CD4-positive, CD25-positive, alpha-beta regulatory T cell (primary cell): Measurements from ENCODE around the gene HSPBAP1. TPM values are rescaled to one million over a fixed set of nuclear protein-coding genes. Genes with fewer than 3 reads are reported as not detected.
"Not testable (repeated sequence)": the region's sequence is repeated elsewhere in the genome, so short reads cannot be mapped to it uniquely, and the experiment has no call there.

Source experiments
- ATAC-seq, 2 donors: fragments of 150-1000 bp; cut with Tn5 transposase; one replicate each; pipeline ENCODE4 v1.10.0; 2021; ENCODE audit warnings: low read depth in 2 of 2, moderate number of reproducible peaks in 2 of 2, moderate library complexity in 1 of 2
- DNase-seq, 3 donors: peaks; one replicate each; pipeline versions ENCODE4 v3.0.0 to v3.0.0-alpha.2; 2012 to 2022; ENCODE audit warnings: mixed read lengths in 1 of 3
- H3K27ac ChIP-seq: one replicate; pipeline ENCODE4 v1.7.0; 2013; ENCODE audit warnings: mild to moderate bottlenecking, low read length; ENCODE audit not compliant: insufficient read depth, poor library complexity, severe bottlenecking
- H3K27me3 ChIP-seq: one replicate; pipeline ENCODE4 v1.7.0; 2013; ENCODE audit warnings: low read length; ENCODE audit not compliant: control insufficient read depth, insufficient read depth
- H3K36me3 ChIP-seq: one replicate; pipeline ENCODE4 v1.7.0; 2013; ENCODE audit warnings: mild to moderate bottlenecking, low read length, moderate library complexity; ENCODE audit not compliant: control insufficient read depth, insufficient read depth
- H3K4me1 ChIP-seq: 2 replicates; pipeline ENCODE4 v1.7.0; 2013; ENCODE audit warnings: mild to moderate bottlenecking, low read length; ENCODE audit not compliant: insufficient read depth, control insufficient read depth, poor library complexity, severe bottlenecking
- H3K4me3 ChIP-seq: one replicate; pipeline ENCODE4 v1.7.0; 2013; ENCODE audit warnings: low read depth, mild to moderate bottlenecking, low read length, moderate library complexity
- H3K9me3 ChIP-seq, 2 experiments: 1 replicate in 1 of 2; 2 replicates in 1 of 2; pipeline ENCODE4 v1.7.0; 2013; ENCODE audit warnings: low read length in 2 of 2, mild to moderate bottlenecking in 1 of 2, moderate library complexity in 1 of 2; ENCODE audit not compliant: control insufficient read depth in 2 of 2
- H3K27ac Mint-ChIP-seq, 3 donors: one replicate each; pipeline ENCODE4 v1.8.0; 2020 to 2022; ENCODE audit warnings: mild to moderate bottlenecking in 3 of 3, mixed read lengths in 3 of 3, moderate library complexity in 2 of 3
- H3K27me3 Mint-ChIP-seq: one replicate; pipeline ENCODE4 v1.8.0; 2022; ENCODE audit warnings: mild to moderate bottlenecking, mixed read lengths
- H3K36me3 Mint-ChIP-seq: one replicate; pipeline ENCODE4 v1.8.0; 2020; ENCODE audit warnings: mixed read lengths
- H3K4me1 Mint-ChIP-seq, 4 donors: one replicate each; pipeline ENCODE4 v1.8.0; 2020 to 2022; ENCODE audit warnings: mixed read lengths in 4 of 4, mild to moderate bottlenecking in 1 of 4
- H3K4me3 Mint-ChIP-seq, 4 donors: one replicate each; pipeline ENCODE4 v1.8.0; 2020 to 2022; ENCODE audit warnings: mild to moderate bottlenecking in 4 of 4, mixed read lengths in 4 of 4, moderate library complexity in 3 of 4
- H3K9me3 Mint-ChIP-seq, 7 donors: one replicate each; pipeline ENCODE4 v1.8.0; 2020 to 2022; ENCODE audit warnings: mixed read lengths in 7 of 7, mild to moderate bottlenecking in 3 of 7, moderate library complexity in 2 of 7
- polyA plus RNA-seq, 4 donors: library from polyadenylated mRNA; unstranded; fragments of 300-500 nt; fragmentation: Illumina TruSeq; gene quantifications; one replicate each; pipeline ENCODE4 v1.2.3, GENCODE V29; 2021
- total RNA-seq: library from RNA; stranded (reverse); gene quantifications from one replicate; pipeline ENCODE4 v1.2.3, GENCODE V29; 2022

The HSPBAP1 gene
- total and polyA plus RNA-seq, 5 donors from 2014 or later, result 8.7 to 25.8 (median 11.7) TPM

GRCh38 chr3:122714273-122714672 is 79.4 kb downstream of the HSPBAP1 start:
- no peak for DNase-seq
- H3K27ac Mint-ChIP-seq, result no peak overlapping the region
- Histone ChIP-seq H3K27me3 (no peaks in the 10 kb centered on the region), H3K4me1 (no peaks in the 10 kb centered on the region), H3K9me3 (no peaks in the 10 kb centered on the region), H3K36me3 (peaks cover 72% of the 10 kb centered on the region), H3K27ac (no peak overlapping the region), H3K4me3 (no peak overlapping the region)
- H3K9me3 Mint-ChIP-seq, result peaks cover 0 to 1% (median 0%) of the 10 kb centered on the region in 7 donors
- no peak for ATAC-seq
- H3K4me3 Mint-ChIP-seq, result no peak overlapping the region
- peaks cover 62% of the 10 kb centered on the region for H3K36me3 Mint-ChIP-seq
- no peaks in the 10 kb centered on the region for H3K27me3 Mint-ChIP-seq
- H3K4me1 Mint-ChIP-seq, result peaks cover 20 to 33% (median 31%) of the 10 kb centered on the region in 4 donors

GRCh38 chr3:122710616-122711251 is 82.9 kb downstream of the HSPBAP1 start:
- DNase-seq, H3K9me3 ChIP-seq, H3K4me1 ChIP-seq, ATAC-seq, H3K27me3 ChIP-seq, H3K27me3 Mint-ChIP-seq, H3K4me3 ChIP-seq, H3K4me3 Mint-ChIP-seq, H3K9me3 Mint-ChIP-seq, H3K27ac ChIP-seq: not testable (repeated sequence)
- Mint-ChIP-seq H3K27ac (peak overlapping the region in 1 of 3 donors; percentile 27), H3K36me3 (peaks cover 62% of the 10 kb centered on the region), H3K4me1 (peaks cover 20 to 45% (median 37%) of the 10 kb centered on the region in 4 donors)
- peaks cover 67% of the 10 kb centered on the region for H3K36me3 ChIP-seq

- Histone ChIP-seq H3K36me3 (peaks cover 84% of the 10 kb centered on the region), H3K4me3 (no peak overlapping the region), H3K4me1 (no peaks in the 10 kb centered on the region), H3K27me3 (no peaks in the 10 kb centered on the region), H3K9me3 (no peaks in the 10 kb centered on the region), H3K27ac (no peak overlapping the region)
- Mint-ChIP-seq H3K27ac (no peak overlapping the region), H3K36me3 (peaks cover 75% of the 10 kb centered on the region), H3K27me3 (no peaks in the 10 kb centered on the region), H3K4me3 (no peak overlapping the region), H3K9me3 (no peaks in the 10 kb centered on the region), H3K4me1 (peaks cover 19 to 34% (median 26%) of the 10 kb centered on the region in 4 donors)
- no peak for ATAC-seq
- DNase-seq, result no peak
Observed at GRCh38 chr3:122705379-122705778, 88.3 kb downstream of the HSPBAP1 start.

- Mint-ChIP-seq H3K36me3 (peaks cover 76% of the 10 kb centered on the region), H3K4me1 (peaks cover 9 to 33% (median 20%) of the 10 kb centered on the region in 4 donors), H3K27me3 (no peaks in the 10 kb centered on the region), H3K4me3 (no peak overlapping the region), H3K9me3 (peaks cover 0 to 2% (median 0%) of the 10 kb centered on the region in 7 donors), H3K27ac (peak overlapping the region in 2 of 3 donors; percentile 41 to 45)
- ATAC-seq (no peak), DNase-seq (no peak)
- no peak overlapping the region for H3K27ac ChIP-seq
- H3K27me3 ChIP-seq, result no peaks in the 10 kb centered on the region
- H3K4me3 ChIP-seq, result no peak overlapping the region
- H3K9me3 ChIP-seq, result no peaks in the 10 kb centered on the region
- peaks cover 91% of the 10 kb centered on the region for H3K36me3 ChIP-seq
- H3K4me1 ChIP-seq, result no peaks in the 10 kb centered on the region
Observed at GRCh38 chr3:122700193-122700592, 93.4 kb downstream of the HSPBAP1 start.

- Mint-ChIP-seq H3K27ac (peak overlapping the region in 2 of 3 donors; percentile 5 to 40), H3K36me3 (peaks cover 73% of the 10 kb centered on the region)
Observed at GRCh38 chr3:122697952-122698620, 95.5 kb downstream of the HSPBAP1 start.

GRCh38 chr3:122695927-122696561 is 97.6 kb downstream of the HSPBAP1 start:
- H3K36me3 Mint-ChIP-seq, result peaks cover 73% of the 10 kb centered on the region
- no peaks in the 10 kb centered on the region for H3K27me3 Mint-ChIP-seq
- Histone ChIP-seq H3K9me3 (no peaks in the 10 kb centered on the region), H3K36me3 (peaks cover 95% of the 10 kb centered on the region), H3K27me3 (no peaks in the 10 kb centered on the region), H3K4me3 (no peak overlapping the region), H3K27ac (no peak overlapping the region), H3K4me1 (no peaks in the 10 kb centered on the region)
- H3K9me3 Mint-ChIP-seq, result peaks cover 0 to 2% (median 0%) of the 10 kb centered on the region in 7 donors
- ATAC-seq (no peak), DNase-seq (no peak)
- H3K27ac Mint-ChIP-seq, result no peak overlapping the region
- peaks cover 9 to 28% (median 18%) of the 10 kb centered on the region in 4 donors for H3K4me1 Mint-ChIP-seq
- no peak overlapping the region for H3K4me3 Mint-ChIP-seq

More at GRCh38 chr3:122697952-122698620, 95.5 kb downstream of the HSPBAP1 start:
- Mint-ChIP-seq H3K9me3 (peaks cover 0 to 2% (median 0%) of the 10 kb centered on the region in 7 donors), H3K4me1 (peaks cover 6 to 30% (median 16%) of the 10 kb centered on the region in 4 donors), H3K27me3 (no peaks in the 10 kb centered on the region), H3K4me3 (no peak overlapping the region)
- H3K36me3 ChIP-seq, result peaks cover 91% of the 10 kb centered on the region
- no peaks in the 10 kb centered on the region for H3K4me1 ChIP-seq
- H3K4me3 ChIP-seq, result no peak overlapping the region
- no peak overlapping the region for H3K27ac ChIP-seq
- ATAC-seq (peak; percentile 44 to 62), DNase-seq (no peak)
- H3K9me3 ChIP-seq, result no peaks in the 10 kb centered on the region
- H3K27me3 ChIP-seq, result no peaks in the 10 kb centered on the region

GRCh38 chr3:122694966-122695365 is 98.7 kb downstream of the HSPBAP1 start:
- DNase-seq (no peak), ATAC-seq (no peak)
- no peaks in the 10 kb centered on the region for H3K27me3 ChIP-seq
- Mint-ChIP-seq H3K27me3 (no peaks in the 10 kb centered on the region), H3K4me3 (no peak overlapping the region), H3K27ac (peak overlapping the region in 2 of 3 donors; percentile 55 to 70), H3K36me3 (peaks cover 64% of the 10 kb centered on the region), H3K9me3 (peaks cover 0 to 2% (median 0%) of the 10 kb centered on the region in 7 donors), H3K4me1 (peaks cover 9 to 29% (median 18%) of the 10 kb centered on the region in 4 donors)
- H3K27ac ChIP-seq, result no peak overlapping the region
- no peaks in the 10 kb centered on the region for H3K4me1 ChIP-seq
- no peak overlapping the region for H3K4me3 ChIP-seq
- peaks cover 90% of the 10 kb centered on the region for H3K36me3 ChIP-seq
- H3K9me3 ChIP-seq, result no peaks in the 10 kb centered on the region
